Liver (tissue), 3 donors: Measurements from ENCODE around the gene ZNF652.

Experiments
- JUND ChIP-seq, 2 donors: IDR thresholded peaks; 2 replicates each; pipeline ENCODE4 v1.6.1; 2016; ENCODE audit warnings: antibody characterized with exemption in 2 of 2
- SP1 ChIP-seq: IDR thresholded peaks from 2 replicates; pipeline ENCODE4 v1.6.1; 2018; ENCODE audit warnings: antibody characterized with exemption, mild to moderate bottlenecking
- YY1 ChIP-seq: IDR thresholded peaks from 2 replicates; pipeline ENCODE4 v1.6.1; 2016; ENCODE audit warnings: antibody characterized with exemption, mild to moderate bottlenecking
- TF ChIP-seq, protein P1 (sequence below): fragments of 150-350 bp; IDR thresholded peaks from 2 replicates; pipeline ENCODE4 v1.5.1; 2017; ENCODE audit warnings: improper control_type of control experiment, low read depth, low read length; ENCODE audit not compliant: missing input control
- TF ChIP-seq, protein P2 (sequence below): IDR thresholded peaks from 2 replicates; pipeline ENCODE4 v1.6.1; 2016; ENCODE audit warnings: antibody characterized with exemption, mild to moderate bottlenecking
- TF ChIP-seq, protein P3 (sequence below): IDR thresholded peaks from 2 replicates; pipeline ENCODE4 v1.6.1; 2016; ENCODE audit warnings: antibody characterized with exemption
- donor health status: healthy.
- donor health status: healthy.

DNA sequence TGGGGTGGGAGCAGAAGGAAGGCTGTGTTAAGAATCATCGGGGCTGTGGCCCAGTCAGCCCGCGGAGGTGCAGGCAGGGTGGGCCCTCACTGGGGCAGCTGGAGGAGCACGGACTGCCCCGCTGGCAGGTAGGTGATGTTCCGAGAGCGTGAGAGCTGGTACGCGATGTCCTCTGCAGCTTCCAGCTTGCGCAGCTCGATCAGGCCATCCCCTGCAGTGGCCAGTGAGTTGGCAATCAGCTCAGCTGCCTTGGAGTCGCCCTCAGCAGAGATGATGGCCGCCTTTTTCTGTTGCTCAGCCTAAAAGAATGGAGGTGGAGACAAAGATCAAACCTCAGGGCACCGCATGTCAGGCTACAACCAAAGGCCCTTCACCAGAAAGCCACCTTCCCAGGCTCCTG lies 42.9 kb upstream of the ZNF652 start:
- TF ChIP-seq, protein P1, sequence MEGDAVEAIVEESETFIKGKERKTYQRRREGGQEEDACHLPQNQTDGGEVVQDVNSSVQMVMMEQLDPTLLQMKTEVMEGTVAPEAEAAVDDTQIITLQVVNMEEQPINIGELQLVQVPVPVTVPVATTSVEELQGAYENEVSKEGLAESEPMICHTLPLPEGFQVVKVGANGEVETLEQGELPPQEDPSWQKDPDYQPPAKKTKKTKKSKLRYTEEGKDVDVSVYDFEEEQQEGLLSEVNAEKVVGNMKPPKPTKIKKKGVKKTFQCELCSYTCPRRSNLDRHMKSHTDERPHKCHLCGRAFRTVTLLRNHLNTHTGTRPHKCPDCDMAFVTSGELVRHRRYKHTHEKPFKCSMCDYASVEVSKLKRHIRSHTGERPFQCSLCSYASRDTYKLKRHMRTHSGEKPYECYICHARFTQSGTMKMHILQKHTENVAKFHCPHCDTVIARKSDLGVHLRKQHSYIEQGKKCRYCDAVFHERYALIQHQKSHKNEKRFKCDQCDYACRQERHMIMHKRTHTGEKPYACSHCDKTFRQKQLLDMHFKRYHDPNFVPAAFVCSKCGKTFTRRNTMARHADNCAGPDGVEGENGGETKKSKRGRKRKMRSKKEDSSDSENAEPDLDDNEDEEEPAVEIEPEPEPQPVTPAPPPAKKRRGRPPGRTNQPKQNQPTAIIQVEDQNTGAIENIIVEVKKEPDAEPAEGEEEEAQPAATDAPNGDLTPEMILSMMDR, result no peak
- TF ChIP-seq SP1, result no peak
- no peak for TF ChIP-seq JUND (IDR thresholded peaks at IDR 0.05)
- no peak for TF ChIP-seq YY1
- TF ChIP-seq, protein P2, sequence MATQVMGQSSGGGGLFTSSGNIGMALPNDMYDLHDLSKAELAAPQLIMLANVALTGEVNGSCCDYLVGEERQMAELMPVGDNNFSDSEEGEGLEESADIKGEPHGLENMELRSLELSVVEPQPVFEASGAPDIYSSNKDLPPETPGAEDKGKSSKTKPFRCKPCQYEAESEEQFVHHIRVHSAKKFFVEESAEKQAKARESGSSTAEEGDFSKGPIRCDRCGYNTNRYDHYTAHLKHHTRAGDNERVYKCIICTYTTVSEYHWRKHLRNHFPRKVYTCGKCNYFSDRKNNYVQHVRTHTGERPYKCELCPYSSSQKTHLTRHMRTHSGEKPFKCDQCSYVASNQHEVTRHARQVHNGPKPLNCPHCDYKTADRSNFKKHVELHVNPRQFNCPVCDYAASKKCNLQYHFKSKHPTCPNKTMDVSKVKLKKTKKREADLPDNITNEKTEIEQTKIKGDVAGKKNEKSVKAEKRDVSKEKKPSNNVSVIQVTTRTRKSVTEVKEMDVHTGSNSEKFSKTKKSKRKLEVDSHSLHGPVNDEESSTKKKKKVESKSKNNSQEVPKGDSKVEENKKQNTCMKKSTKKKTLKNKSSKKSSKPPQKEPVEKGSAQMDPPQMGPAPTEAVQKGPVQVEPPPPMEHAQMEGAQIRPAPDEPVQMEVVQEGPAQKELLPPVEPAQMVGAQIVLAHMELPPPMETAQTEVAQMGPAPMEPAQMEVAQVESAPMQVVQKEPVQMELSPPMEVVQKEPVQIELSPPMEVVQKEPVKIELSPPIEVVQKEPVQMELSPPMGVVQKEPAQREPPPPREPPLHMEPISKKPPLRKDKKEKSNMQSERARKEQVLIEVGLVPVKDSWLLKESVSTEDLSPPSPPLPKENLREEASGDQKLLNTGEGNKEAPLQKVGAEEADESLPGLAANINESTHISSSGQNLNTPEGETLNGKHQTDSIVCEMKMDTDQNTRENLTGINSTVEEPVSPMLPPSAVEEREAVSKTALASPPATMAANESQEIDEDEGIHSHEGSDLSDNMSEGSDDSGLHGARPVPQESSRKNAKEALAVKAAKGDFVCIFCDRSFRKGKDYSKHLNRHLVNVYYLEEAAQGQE, result no peak
- TF ChIP-seq, protein P3, sequence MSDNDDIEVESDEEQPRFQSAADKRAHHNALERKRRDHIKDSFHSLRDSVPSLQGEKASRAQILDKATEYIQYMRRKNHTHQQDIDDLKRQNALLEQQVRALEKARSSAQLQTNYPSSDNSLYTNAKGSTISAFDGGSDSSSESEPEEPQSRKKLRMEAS, result no peak
